H9 (cell line): ENCODE results near the gene ELFN1. TPM values are rescaled to one million over a fixed set of nuclear protein-coding genes. Genes with fewer than 3 reads are reported as not detected.

ENCODE experiments used
- DNase-seq: peaks from one replicate; pipeline ENCODE4 v3.0.0-alpha.2; 2017
- H2AFZ ChIP-seq: one replicate; pipeline ENCODE4 v1.6.1; 2013; ENCODE audit warnings: mild to moderate bottlenecking, low read length, control low read depth, moderate library complexity
- H2AK5ac ChIP-seq: 2 replicates; pipeline ENCODE4 v1.6.1; 2013; ENCODE audit warnings: low read length, control low read depth, mixed read lengths; ENCODE audit not compliant: insufficient read length
- H2BK120ac ChIP-seq: one replicate; pipeline ENCODE4 v1.6.1; 2013; ENCODE audit warnings: low read depth, mild to moderate bottlenecking, low read length, control low read depth, inconsistent platforms; ENCODE audit not compliant: poor library complexity, severe bottlenecking
- H2BK12ac ChIP-seq: 2 replicates; pipeline ENCODE4 v1.6.1; 2013; ENCODE audit warnings: low read length, control low read depth, mixed read lengths, low read depth; ENCODE audit not compliant: insufficient read length
- H2BK15ac ChIP-seq: 2 replicates; pipeline ENCODE4 v1.6.1; 2013; ENCODE audit warnings: low read depth, low read length, control low read depth
- H2BK20ac ChIP-seq: one replicate; pipeline ENCODE4 v1.6.1; 2013; ENCODE audit warnings: low read depth, mild to moderate bottlenecking, low read length, control low read depth, inconsistent platforms; ENCODE audit not compliant: poor library complexity, severe bottlenecking
- H2BK5ac ChIP-seq: 2 replicates; pipeline ENCODE4 v1.6.1; 2013; ENCODE audit warnings: low read length, control low read depth, mixed read lengths; ENCODE audit not compliant: insufficient read length
- H3K14ac ChIP-seq: 2 replicates; pipeline ENCODE4 v1.6.1; 2013; ENCODE audit warnings: low read length, control low read depth; ENCODE audit not compliant: insufficient read depth
- H3K18ac ChIP-seq: 2 replicates; pipeline ENCODE4 v1.6.1; 2013; ENCODE audit warnings: low read depth, mild to moderate bottlenecking, mixed read lengths, low read length, control low read depth; ENCODE audit not compliant: insufficient read length
- H3K23ac ChIP-seq: 2 replicates; pipeline ENCODE4 v1.6.1; 2013; ENCODE audit warnings: low read length, control low read depth, mixed read lengths, low read depth; ENCODE audit not compliant: insufficient read length
- H3K23me2 ChIP-seq: 2 replicates; pipeline ENCODE4 v1.6.1; 2013; ENCODE audit warnings: low read depth, mild to moderate bottlenecking, mixed read lengths, low read length, control low read depth; ENCODE audit not compliant: insufficient read length, poor library complexity, severe bottlenecking
- H3K27ac ChIP-seq: 2 replicates; pipeline ENCODE4 v1.5.1; 2013; ENCODE audit warnings: low read length, control low read depth, mixed read lengths, low read depth; ENCODE audit not compliant: insufficient read length
- H3K27me3 ChIP-seq: 2 replicates; pipeline ENCODE4 v1.6.1; 2013; ENCODE audit warnings: low read length, control low read depth, inconsistent platforms; ENCODE audit not compliant: insufficient read depth
- H3K4ac ChIP-seq: 2 replicates; pipeline ENCODE4 v1.6.1; 2013; ENCODE audit warnings: low read depth, mild to moderate bottlenecking, control low read depth, inconsistent platforms, low read length, moderate library complexity
- H3K4me1 ChIP-seq: 2 replicates; pipeline ENCODE4 v1.6.1; 2013; ENCODE audit warnings: low read length, control low read depth, inconsistent platforms; ENCODE audit not compliant: insufficient read depth
- H3K4me2 ChIP-seq: 2 replicates; pipeline ENCODE4 v1.6.1; 2013; ENCODE audit warnings: low read length, control low read depth, mixed read lengths; ENCODE audit not compliant: insufficient read length, insufficient read depth
- H3K56ac ChIP-seq: 2 replicates; pipeline ENCODE4 v1.6.1; 2013; ENCODE audit warnings: low read depth, mild to moderate bottlenecking, mixed read lengths, low read length, control low read depth; ENCODE audit not compliant: insufficient read length
- H3K79me1 ChIP-seq: 2 replicates; pipeline ENCODE4 v1.6.1; 2013; ENCODE audit warnings: low read depth, mild to moderate bottlenecking, moderate library complexity, low read length, control low read depth, inconsistent platforms; ENCODE audit not compliant: insufficient read depth, poor library complexity, severe bottlenecking
- H3K79me2 ChIP-seq: 2 replicates; pipeline ENCODE4 v1.6.1; 2013; ENCODE audit warnings: low read length, control low read depth, inconsistent platforms; ENCODE audit not compliant: insufficient read depth
- H3K9ac ChIP-seq: 2 replicates; pipeline ENCODE4 v1.6.1; 2013; ENCODE audit warnings: low read length, control low read depth, mixed read lengths; ENCODE audit not compliant: insufficient read length; ENCODE audit errors: extremely low read depth
- H3K9me3 ChIP-seq: one replicate; pipeline ENCODE4 v1.6.1; 2013; ENCODE audit warnings: low read depth, low read length, inconsistent platforms; ENCODE audit not compliant: control insufficient read depth
- H3T11ph ChIP-seq: one replicate; pipeline ENCODE4 v1.6.1; 2013; ENCODE audit warnings: mild to moderate bottlenecking, low read length, control low read depth, inconsistent platforms
- H4K20me1 ChIP-seq: one replicate; pipeline ENCODE4 v1.6.1; 2013; ENCODE audit not compliant: control insufficient read depth, insufficient read length, insufficient read depth
- H4K5ac ChIP-seq: 2 replicates; pipeline ENCODE4 v1.6.1; 2013; ENCODE audit warnings: low read depth, mild to moderate bottlenecking, mixed read lengths, low read length, control low read depth; ENCODE audit not compliant: insufficient read length
- H4K8ac ChIP-seq: replicated peaks from 2 replicates; pipeline ENCODE4 v1.6.1; 2013; ENCODE audit warnings: low read length, control low read depth, mixed read lengths, low read depth; ENCODE audit not compliant: insufficient read length
- H4K91ac ChIP-seq: 2 replicates; pipeline ENCODE4 v1.6.1; 2013; ENCODE audit warnings: low read depth, mild to moderate bottlenecking, moderate library complexity, mixed read lengths, low read length, control low read depth; ENCODE audit not compliant: insufficient read length
- H3K27ac Mint-ChIP-seq, 3 experiments: 2 replicates in 2 of 3; 3 replicates in 1 of 3; pipeline ENCODE4 v1.8.0; 2020 to 2021; ENCODE audit warnings: mixed read lengths in 3 of 3, mild to moderate bottlenecking in 1 of 3, moderate library complexity in 1 of 3
- H3K27me3 Mint-ChIP-seq: 2 replicates; pipeline ENCODE4 v1.8.0; 2021; ENCODE audit warnings: low read depth, mild to moderate bottlenecking, moderate library complexity, mixed read lengths
- H3K36me3 Mint-ChIP-seq, 3 experiments: 2 replicates in 2 of 3; 3 replicates in 1 of 3; pipeline ENCODE4 v1.8.0; 2020 to 2021; ENCODE audit warnings: low read depth in 3 of 3, mixed read lengths in 3 of 3; ENCODE audit not compliant: insufficient read depth in 1 of 3
- H3K4me1 Mint-ChIP-seq, 2 experiments: 2 replicates each; pipeline ENCODE4 v1.8.0; 2020; ENCODE audit warnings: mixed read lengths in 2 of 2
- H3K4me3 Mint-ChIP-seq, 2 experiments: 2 replicates in 1 of 2; 3 replicates in 1 of 2; pipeline ENCODE4 v1.8.0; 2020 to 2021; ENCODE audit warnings: mild to moderate bottlenecking in 2 of 2, mixed read lengths in 2 of 2, moderate library complexity in 1 of 2
- H3K9me3 Mint-ChIP-seq, 2 experiments: 2 replicates in 1 of 2; 3 replicates in 1 of 2; pipeline ENCODE4 v1.8.0; 2020; ENCODE audit warnings: mild to moderate bottlenecking in 2 of 2, mixed read lengths in 2 of 2, moderate library complexity in 1 of 2
- CTCF ChIP-seq: fragments of 200-600 bp; sonication (generic); conservative IDR thresholded peaks from 3 replicates; pipeline ENCODE4 v1.8.0; 2021; ENCODE audit warnings: antibody characterized with exemption, mild to moderate bottlenecking
- WGBS: extraction: QIAGEN DNeasy Blood & Tissue Kit; methylation state at CpG from one replicate; pipeline ENCODE4 v1.1.7; 2013; ENCODE audit warnings: missing lambda C conversion rate, low lambda C conversion rate, mixed read lengths; ENCODE audit not compliant: insufficient read length; ENCODE audit errors: extremely low coverage; 5-methylcytosine and 5-hydroxymethylcytosine counted together
- total RNA-seq: library from RNA; stranded (reverse); gene quantifications from 2 replicates; pipeline ENCODE4 v1.2.1, GENCODE V29; 2021

ELFN1 gene
- total RNA-seq, 1 experiment from 2014 or later: 3.7 TPM

- H3K18ac ChIP-seq: no peak overlapping the region
- no peaks in the 10 kb centered on the region for H3K9me3 ChIP-seq
- H3K4me1 Mint-ChIP-seq: peaks cover 14 to 22% of the 10 kb centered on the region in 2 experiments
- no peak overlapping the region for H2BK5ac ChIP-seq
- no peak overlapping the region for H3K4me2 ChIP-seq
- DNase-seq: peak; percentile 29
- H2BK12ac ChIP-seq: no peak overlapping the region
- no peak overlapping the region for H2AK5ac ChIP-seq
- H3K23ac ChIP-seq: no peak overlapping the region
- no peak for TF ChIP-seq CTCF
- H3K23me2 ChIP-seq: no peaks in the 10 kb centered on the region
- no peak overlapping the region for H3K27ac Mint-ChIP-seq
- H3K4ac ChIP-seq: no peak overlapping the region
- 0 out of 2 replicates have a peak, but pooled peaks cover 3% of the 10 kb centered on the region for H3K27me3 ChIP-seq
- H3K79me1 ChIP-seq: no peaks in the 10 kb centered on the region
- no peak overlapping the region for H3K9ac ChIP-seq
- H3K9me3 Mint-ChIP-seq: peaks cover 2 to 8% of the 10 kb centered on the region in 2 experiments; a peak in 3 of 5 replicates
- no peak overlapping the region for H2BK20ac ChIP-seq
- H3K79me2 ChIP-seq: no peaks in the 10 kb centered on the region
- H3K56ac ChIP-seq: no peak overlapping the region
- H2AFZ ChIP-seq: no peak overlapping the region
- no peaks in the 10 kb centered on the region for H4K20me1 ChIP-seq
- peaks cover 28% of the 10 kb centered on the region for H3K27me3 Mint-ChIP-seq
- no peak overlapping the region for H4K91ac ChIP-seq
- H3K4me3 Mint-ChIP-seq: no peak overlapping the region
- H3K27ac ChIP-seq: no peak overlapping the region
- no peak overlapping the region for H3K14ac ChIP-seq
- H2BK120ac ChIP-seq: no peak overlapping the region
- H3K36me3 Mint-ChIP-seq: peaks cover 0 to 2% (median 0%) of the 10 kb centered on the region in 3 experiments; a peak in 2 of 7 replicates
- H4K5ac ChIP-seq: no peak overlapping the region
- H3K4me1 ChIP-seq: no peaks in the 10 kb centered on the region; the same call in 1 of the 2 replicates
- WGBS: no CpG with 5 or more reads among the region's 28 CpGs
- no peak overlapping the region for H2BK15ac ChIP-seq
- no peak overlapping the region for H3T11ph ChIP-seq
- H4K8ac ChIP-seq: no peak overlapping the region
These were observed 26.8 kb downstream of the ELFN1 start for GRCh38 chr7:1696671-1697498.
